Osteocyte (in vitro differentiated cells): ENCODE results near the gene ROBO2. TPM values are rescaled to one million over a fixed set of nuclear protein-coding genes. Genes with fewer than 3 reads are reported as not detected.
A peak's percentile ranks its signal among the peaks of the same experiment; 100 is the strongest.

Source experiments
- DNase-seq: peaks from one replicate; pipeline ENCODE4 v3.0.0; 2021; ENCODE audit warnings: mixed read lengths; ENCODE audit not compliant: unreplicated experiment; ENCODE audit errors: extremely low spot score
- H3K27ac Mint-ChIP-seq: one replicate; pipeline ENCODE4 v1.8.0; 2021; ENCODE audit warnings: mild to moderate bottlenecking, mixed read lengths; ENCODE audit not compliant: unreplicated experiment
- H3K27me3 Mint-ChIP-seq: one replicate; pipeline ENCODE4 v1.8.0; 2021; ENCODE audit warnings: mixed read lengths; ENCODE audit not compliant: unreplicated experiment
- H3K36me3 Mint-ChIP-seq: one replicate; pipeline ENCODE4 v1.8.0; 2021; ENCODE audit warnings: mixed read lengths; ENCODE audit not compliant: unreplicated experiment
- H3K4me1 Mint-ChIP-seq: one replicate; pipeline ENCODE4 v1.8.0; 2021; ENCODE audit warnings: mixed read lengths; ENCODE audit not compliant: unreplicated experiment
- H3K4me3 Mint-ChIP-seq: one replicate; pipeline ENCODE4 v1.8.0; 2021; ENCODE audit warnings: mild to moderate bottlenecking, moderate library complexity, mixed read lengths; ENCODE audit not compliant: unreplicated experiment
- H3K9me3 Mint-ChIP-seq: one replicate; pipeline ENCODE4 v1.8.0; 2021; ENCODE audit warnings: mixed read lengths; ENCODE audit not compliant: unreplicated experiment
- total RNA-seq: library from RNA; stranded (reverse); gene quantifications from 2 replicates; pipeline ENCODE4 v1.2.1, GENCODE V29; 2021
- TF ChIP-seq, protein P1 (sequence below): fragments of 200-600 bp; sonication (generic); IDR thresholded peaks from 2 replicates; pipeline ENCODE4 v1.5.0; 2021; ENCODE audit warnings: antibody characterized with exemption, mild to moderate bottlenecking, moderate library complexity

The ROBO2 gene
- total RNA-seq, 1 donor from 2014 or later, result 18.4 TPM

DNA sequence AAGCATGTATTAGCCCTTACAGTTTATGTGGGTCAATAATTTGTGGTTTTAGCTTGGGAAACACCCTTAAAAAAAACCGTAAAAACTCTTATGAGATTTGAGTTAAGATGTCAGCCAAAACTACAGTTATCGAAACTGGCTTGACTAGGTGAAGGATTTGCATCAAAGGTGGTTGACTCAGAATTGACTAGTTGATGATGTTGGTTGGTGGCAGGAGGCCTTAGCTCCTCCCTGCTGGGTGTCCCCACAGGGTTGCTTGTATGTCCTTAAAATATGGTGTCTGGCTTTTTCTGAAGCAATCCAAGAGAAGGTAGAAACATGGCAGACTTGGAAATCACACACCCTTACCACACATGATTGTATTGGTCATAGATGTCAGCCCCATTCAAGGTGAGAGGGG, 305.1 kb downstream of the ROBO2 start:
- Mint-ChIP-seq H3K4me1 (no peaks in the 10 kb centered on the region), H3K9me3 (no peaks in the 10 kb centered on the region), H3K36me3 (no peaks in the 10 kb centered on the region), H3K27ac (no peak overlapping the region), H3K27me3 (no peaks in the 10 kb centered on the region), H3K4me3 (no peak overlapping the region)
- DNase-seq, result no peak
- TF ChIP-seq, protein P1, sequence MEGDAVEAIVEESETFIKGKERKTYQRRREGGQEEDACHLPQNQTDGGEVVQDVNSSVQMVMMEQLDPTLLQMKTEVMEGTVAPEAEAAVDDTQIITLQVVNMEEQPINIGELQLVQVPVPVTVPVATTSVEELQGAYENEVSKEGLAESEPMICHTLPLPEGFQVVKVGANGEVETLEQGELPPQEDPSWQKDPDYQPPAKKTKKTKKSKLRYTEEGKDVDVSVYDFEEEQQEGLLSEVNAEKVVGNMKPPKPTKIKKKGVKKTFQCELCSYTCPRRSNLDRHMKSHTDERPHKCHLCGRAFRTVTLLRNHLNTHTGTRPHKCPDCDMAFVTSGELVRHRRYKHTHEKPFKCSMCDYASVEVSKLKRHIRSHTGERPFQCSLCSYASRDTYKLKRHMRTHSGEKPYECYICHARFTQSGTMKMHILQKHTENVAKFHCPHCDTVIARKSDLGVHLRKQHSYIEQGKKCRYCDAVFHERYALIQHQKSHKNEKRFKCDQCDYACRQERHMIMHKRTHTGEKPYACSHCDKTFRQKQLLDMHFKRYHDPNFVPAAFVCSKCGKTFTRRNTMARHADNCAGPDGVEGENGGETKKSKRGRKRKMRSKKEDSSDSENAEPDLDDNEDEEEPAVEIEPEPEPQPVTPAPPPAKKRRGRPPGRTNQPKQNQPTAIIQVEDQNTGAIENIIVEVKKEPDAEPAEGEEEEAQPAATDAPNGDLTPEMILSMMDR, result no peak

DNA sequence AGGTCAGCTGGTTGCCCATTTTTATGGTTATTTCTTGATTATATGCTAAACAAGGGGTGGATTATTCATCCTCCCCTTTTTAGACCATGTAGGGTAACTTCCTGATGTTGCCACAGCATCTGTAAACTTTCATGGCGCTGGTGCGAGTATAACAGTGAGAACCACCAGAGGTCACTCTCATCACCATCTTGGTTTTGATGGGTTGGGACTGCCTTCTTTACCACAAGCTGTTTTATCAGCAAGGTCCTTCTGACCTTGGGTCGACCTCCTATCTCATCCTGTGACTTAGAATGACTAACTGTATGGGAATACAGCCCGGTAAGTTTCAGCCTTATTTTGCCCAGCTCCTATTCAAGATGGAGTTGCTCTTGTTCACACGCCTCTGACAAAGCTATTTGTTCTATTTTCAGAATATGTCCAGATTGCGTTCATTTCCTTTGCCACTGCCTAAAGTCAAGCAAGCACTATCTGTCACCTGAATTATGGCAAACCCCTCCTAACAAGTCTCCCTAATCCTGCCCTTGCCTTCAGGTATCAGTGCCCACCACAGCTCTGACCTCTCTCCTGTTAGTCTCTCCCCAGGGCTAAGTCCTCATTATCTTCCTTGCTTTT, 308.5 kb downstream of the ROBO2 start:
- no peak overlapping the region for H3K27ac Mint-ChIP-seq
- no peaks in the 10 kb centered on the region for H3K27me3 Mint-ChIP-seq
- H3K4me3 Mint-ChIP-seq, result no peak overlapping the region
- H3K9me3 Mint-ChIP-seq, result no peaks in the 10 kb centered on the region
- H3K4me1 Mint-ChIP-seq, result no peaks in the 10 kb centered on the region
- TF ChIP-seq, protein P1, result peak; percentile 60
- no peaks in the 10 kb centered on the region for H3K36me3 Mint-ChIP-seq
- no peak for DNase-seq

DNA sequence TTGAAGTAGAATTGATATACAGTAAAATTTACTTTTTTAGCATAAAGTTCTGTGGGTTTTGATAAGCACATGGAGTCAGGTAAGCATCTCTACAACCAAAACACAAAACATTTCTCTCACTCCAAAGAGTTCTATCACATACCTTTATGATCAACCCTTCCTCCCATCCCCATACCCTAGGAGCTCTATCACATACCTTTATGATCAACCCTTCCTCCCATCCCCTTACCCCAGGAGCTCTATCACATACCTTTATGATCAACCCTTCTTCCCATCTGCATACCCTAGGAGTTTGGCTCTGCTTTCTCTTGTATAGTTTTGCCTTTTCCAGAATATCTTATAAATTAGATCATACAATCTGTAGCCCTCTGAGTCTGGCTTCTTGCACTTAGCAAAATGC, 315.1 kb downstream of the ROBO2 start:
- H3K27me3 Mint-ChIP-seq, result no peaks in the 10 kb centered on the region
- DNase-seq, result no peak
- no peaks in the 10 kb centered on the region for H3K9me3 Mint-ChIP-seq
- H3K36me3 Mint-ChIP-seq, result no peaks in the 10 kb centered on the region
- H3K27ac Mint-ChIP-seq, result no peak overlapping the region
- no peak overlapping the region for H3K4me3 Mint-ChIP-seq
- TF ChIP-seq, protein P1, result no peak
- peaks cover 6% of the 10 kb centered on the region for H3K4me1 Mint-ChIP-seq

DNA sequence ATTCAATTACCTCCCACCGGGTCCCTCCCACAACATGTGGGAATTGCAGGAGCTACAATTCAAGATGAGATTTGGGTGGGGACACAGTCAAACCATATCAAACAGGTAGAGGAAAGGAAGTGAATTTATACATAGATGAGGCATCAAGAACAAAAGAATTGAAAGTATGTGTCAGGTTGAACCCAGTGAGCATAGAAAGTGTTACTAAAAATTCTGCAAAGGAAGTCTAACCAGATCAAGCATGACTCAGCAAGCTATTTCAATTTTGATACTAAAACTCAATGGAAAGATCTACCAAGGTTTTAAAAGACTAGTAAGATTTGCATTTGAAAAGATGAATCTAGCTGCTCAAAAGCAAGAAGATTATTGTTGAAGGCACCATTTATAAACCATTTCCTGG, 323.0 kb downstream of the ROBO2 start:
- peaks cover 8% of the 10 kb centered on the region for H3K4me1 Mint-ChIP-seq
- no peak for DNase-seq
- no peaks in the 10 kb centered on the region for H3K27me3 Mint-ChIP-seq
- TF ChIP-seq, protein P1, result no peak
- H3K36me3 Mint-ChIP-seq, result no peaks in the 10 kb centered on the region
- H3K4me3 Mint-ChIP-seq, result no peak overlapping the region
- no peaks in the 10 kb centered on the region for H3K9me3 Mint-ChIP-seq
- H3K27ac Mint-ChIP-seq, result no peak overlapping the region

DNA sequence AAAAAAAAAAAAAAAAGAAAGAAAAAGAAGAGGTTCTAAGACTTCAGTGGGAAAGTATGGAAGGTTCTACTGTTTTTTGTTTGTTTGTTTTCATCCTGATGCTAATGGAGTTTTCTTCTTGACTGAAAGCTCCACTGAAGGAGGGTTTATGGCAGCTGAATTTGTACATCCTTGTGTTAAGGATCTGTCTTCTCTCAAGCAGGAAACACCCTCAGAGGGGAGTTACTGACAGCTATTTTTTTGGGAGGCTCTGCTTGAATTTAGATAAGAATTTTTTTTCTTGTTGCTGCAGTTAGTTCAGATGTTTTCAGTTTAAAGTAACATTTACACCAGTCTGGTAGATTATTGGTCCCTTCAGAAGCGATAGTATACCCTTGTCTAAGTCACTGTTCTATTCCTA, 325.3 kb downstream of the ROBO2 start:
- peaks cover under 1% of the 10 kb centered on the region for H3K9me3 Mint-ChIP-seq
- H3K4me3 Mint-ChIP-seq, result no peak overlapping the region
- peaks cover 7% of the 10 kb centered on the region for H3K4me1 Mint-ChIP-seq
- H3K27me3 Mint-ChIP-seq, result no peaks in the 10 kb centered on the region
- DNase-seq, result no peak
- no peaks in the 10 kb centered on the region for H3K36me3 Mint-ChIP-seq
- TF ChIP-seq, protein P1, result no peak
- no peak overlapping the region for H3K27ac Mint-ChIP-seq
